GM12878 (cell line): ENCODE measurements around the gene CHRNB2. TPM values are rescaled to one million over a fixed set of nuclear protein-coding genes. Genes with fewer than 3 reads are reported as not detected.

Source experiments
- ATAC-seq: fragments of 200-7000 bp; cut with Tn5 transposase; 3 replicates; pipeline ENCODE4 v1.9.1; 2020; ENCODE audit warnings: mild to moderate bottlenecking, moderate library complexity
- BruUV-seq: library from RNA; stranded (reverse); fragments of 400-500 nt; replicated peaks from 2 replicates; lab custom pipeline; 2021; lab: Mats Ljungman, UMichigan
- CTCF ChIA-PET: fragments of 300-600 bp; sonication (Branson Sonifier 250); formaldehyde crosslinking; extraction: SDS; loops from one replicate; lab custom pipeline; 2021; ENCODE audit warnings: inconsistent platforms; lab: Yijun Ruan, JAX
- POLR2A ChIA-PET: fragments of 350-600 bp; formaldehyde crosslinking; extraction: SDS; loops from one replicate; lab custom pipeline; 2021; ENCODE audit warnings: inconsistent platforms; lab: Charles Lee
- RAD21 ChIA-PET: fragments of 300-600 bp; sonication (Branson Sonifier 250); formaldehyde crosslinking; loops from one replicate; lab custom pipeline; 2023; ENCODE audit warnings: antibody characterized with exemption; ENCODE audit not compliant: unreplicated experiment; lab: Charles Lee
- SMC1A ChIA-PET: fragments of 300-600 bp; sonication (Branson Sonifier 250); formaldehyde crosslinking; loops from one replicate; lab custom pipeline; 2023; ENCODE audit not compliant: unreplicated experiment, uncharacterized antibody; lab: Charles Lee
- DNase-seq: peaks from one replicate; pipeline ENCODE4 v3.0.0-alpha.2; 2011; ENCODE audit warnings: low read depth, low spot score
- FAIRE-seq: peaks from 3 replicates; lab custom pipeline; 2011; peaks lifted over from hg19 to GRCh38; lab: Jason Lieb, UNC
- H2AFZ ChIP-seq: 2 replicates; pipeline ENCODE4 v1.6.0; 2011; ENCODE audit warnings: low read depth, low read length, control low read depth; ENCODE audit not compliant: control insufficient read depth
- H3K27ac ChIP-seq: 2 replicates; pipeline ENCODE4 v1.5.1; 2011; ENCODE audit warnings: control low read depth; ENCODE audit not compliant: control insufficient read depth, insufficient read depth
- H3K27me3 ChIP-seq, 2 experiments: replicated peaks in 1 of 2; 2 replicates each; pipeline versions ENCODE4 v1.6.0 to v1.6.1; 2011; ENCODE audit warnings: low read length in 1 of 2; ENCODE audit not compliant: control insufficient read depth in 2 of 2, insufficient read depth in 2 of 2
- H3K36me3 ChIP-seq, 2 experiments: 2 replicates each; pipeline ENCODE4 v1.5.1; 2011; ENCODE audit warnings: low read length in 1 of 2; ENCODE audit not compliant: control insufficient read depth in 2 of 2, insufficient read depth in 2 of 2
- H3K4me1 ChIP-seq: 2 replicates; pipeline ENCODE4 v1.6.1; 2011; ENCODE audit warnings: mild to moderate bottlenecking, low read length, moderate library complexity, mixed read lengths; ENCODE audit not compliant: control insufficient read depth, insufficient read depth
- H3K4me2 ChIP-seq: 2 replicates; pipeline ENCODE4 v1.6.0; 2011; ENCODE audit warnings: control low read depth; ENCODE audit not compliant: control insufficient read depth, insufficient read depth
- H3K4me3 ChIP-seq: fragments of 200-600 bp; sonication (generic); 2 replicates; pipeline ENCODE4 v1.5.1; 2016
- H3K79me2 ChIP-seq: 2 replicates; pipeline ENCODE4 v1.6.0; 2011; ENCODE audit warnings: low read length; ENCODE audit not compliant: control insufficient read depth, insufficient read depth
- H3K9ac ChIP-seq: 2 replicates; pipeline ENCODE4 v1.8.0; 2011; ENCODE audit warnings: low read length, control low read depth, mixed read lengths; ENCODE audit not compliant: control insufficient read depth, insufficient read depth
- H3K9me3 ChIP-seq: replicated peaks from 3 replicates; pipeline ENCODE4 v1.5.1; 2011; ENCODE audit warnings: mild to moderate bottlenecking, low read length; ENCODE audit not compliant: control insufficient read depth, insufficient read depth
- H4K20me1 ChIP-seq: 2 replicates; pipeline ENCODE4 v1.6.0; 2011; ENCODE audit not compliant: control insufficient read depth, insufficient read depth
- ATF2 ChIP-seq: IDR thresholded peaks from 2 replicates; pipeline ENCODE4 v1.6.1; 2012; ENCODE audit warnings: low read length, inconsistent platforms
- ATF7 ChIP-seq: fragments of 450-650 bp; IDR thresholded peaks from 2 replicates; pipeline ENCODE4 v1.6.1; 2016; ENCODE audit warnings: low read depth, mild to moderate bottlenecking
- FOXM1 ChIP-seq: IDR thresholded peaks from 2 replicates; pipeline ENCODE4 v1.6.1; 2012; ENCODE audit warnings: low read depth, mild to moderate bottlenecking, inconsistent platforms, low read length, moderate library complexity
- MTA2 ChIP-seq: fragments of 450-650 bp; IDR thresholded peaks from 2 replicates; pipeline ENCODE4 v1.6.1; 2016; ENCODE audit warnings: low read depth, mild to moderate bottlenecking, moderate library complexity
- MTA3 ChIP-seq: IDR thresholded peaks from 2 replicates; pipeline ENCODE4 v1.6.1; 2012; ENCODE audit warnings: low read length, inconsistent platforms, borderline replicate concordance
- NBN ChIP-seq: fragments of 450-650 bp; IDR thresholded peaks from 2 replicates; pipeline ENCODE4 v1.6.1; 2016
- PAX8 ChIP-seq: fragments of 450-650 bp; IDR thresholded peaks from 2 replicates; pipeline ENCODE4 v1.6.1; 2017; ENCODE audit warnings: mild to moderate bottlenecking, moderate library complexity
- POLR2AphosphoS5 ChIP-seq: IDR thresholded peaks from 2 replicates; pipeline ENCODE4 v1.6.1; 2011; ENCODE audit warnings: mild to moderate bottlenecking, low read length, inconsistent platforms
- RAD21 ChIP-seq: IDR thresholded peaks from 2 replicates; pipeline ENCODE4 v1.6.1; 2011; ENCODE audit warnings: mild to moderate bottlenecking, low read depth, low read length, moderate library complexity; ENCODE audit not compliant: insufficient read depth
- RELB ChIP-seq: fragments of 450-650 bp; IDR thresholded peaks from 2 replicates; pipeline ENCODE4 v1.6.1; 2017; ENCODE audit warnings: low read depth, mild to moderate bottlenecking, moderate library complexity
- ZBTB40 ChIP-seq: fragments of 450-650 bp; IDR thresholded peaks from 2 replicates; pipeline ENCODE4 v1.6.1; 2016; ENCODE audit warnings: mild to moderate bottlenecking, moderate library complexity, borderline replicate concordance
- ZNF592 ChIP-seq: fragments of 450-650 bp; IDR thresholded peaks from 2 replicates; pipeline ENCODE4 v1.6.1; 2017; ENCODE audit warnings: mild to moderate bottlenecking, moderate library complexity
- WGBS: methylation state at CpG from one replicate; pipeline ENCODE4 v1.1.6; 2016; ENCODE audit warnings: low lambda C conversion rate; ENCODE audit not compliant: insufficient replicate concordance, insufficient coverage; ENCODE audit errors: missing lambda C conversion rate; 5-methylcytosine and 5-hydroxymethylcytosine counted together
- in situ Hi-C: fragments of 300-500 bp; cut with MboI; formaldehyde crosslinking; loops from 9 replicates; pipeline ENCODE4 v1.14.3; 2018; ENCODE audit warnings: mixed read lengths
- intact Hi-C: fragments of 100-400 bp; cut with micrococcal nuclease; formaldehyde crosslinking; loops from one replicate; pipeline ENCODE4 v1.14.2; 2022; ENCODE audit not compliant: unreplicated experiment
- polyA plus RNA-seq, 11 experiments: library from polyadenylated mRNA; depleted of rRNA in 4 of 11; unstranded in 6 of 11; stranded (reverse) in 5 of 11; fragments of >200 nt; fragmentation: Nextera tagmentation in 4 of 11; fragmentation: Illumina TruSeq in 1 of 11; extraction: Ambion mirVana in 4 of 11; extraction: Trizol in 1 of 11; gene quantifications; 1 replicate in 1 of 11; 2 replicates in 10 of 11; pipeline versions ENCODE4 v1.2.1 to v1.2.3, GENCODE V29; 2011 to 2016; ENCODE audit warnings: inconsistent platforms in 2 of 11, missing spikeins in 2 of 11, low read depth in 1 of 11
- total RNA-seq, 4 experiments: library from RNA; depleted of rRNA in 3 of 4; stranded (reverse); fragments of >200 nt in 3 of 4; fragmentation: Illumina TruSeq in 1 of 4; extraction: Trizol in 1 of 4; gene quantifications; 2 replicates each; pipeline versions ENCODE4 v1.2.1 to v1.2.3, GENCODE V29; 2013 to 2021

CHRNB2 gene
- total and polyA plus RNA-seq, 10 of the 15 experiments (the other 5 are each of a cell fraction or from before 2014, with no cell fraction given) = 0.01 to 0.11 (median 0.03) TPM; not detected in 6

GRCh38 chr1:154628121-154628405 lies 60.5 kb downstream of the CHRNB2 start:
- FAIRE-seq (no peak), ATAC-seq (peak; percentile 28), DNase-seq (no peak)
- no peaks in the 10 kb centered on the region for H3K9me3 ChIP-seq
- peak overlapping the region; percentile 99 for H2AFZ ChIP-seq
- H3K79me2 ChIP-seq = peaks cover 53% of the 10 kb centered on the region
- no peaks in the 10 kb centered on the region for H3K27me3 ChIP-seq
- H3K27ac ChIP-seq = peak overlapping the region; percentile 94
- WGBS = 4% methylated on average over 5 of the region's 5 CpGs
- H3K4me2 ChIP-seq = peak overlapping the region; percentile 84
- no peaks in the 10 kb centered on the region for H4K20me1 ChIP-seq
- ChIA-PET POLR2A (interaction anchor here (0.8 to 2.3 kb wide), 3 partner anchors 19 to 343 kb away, joined by 3 to 12 read pairs (median 3); partner anchors contain the start of gene ADAR), SMC1A (interaction anchor here (0.6 to 1.8 kb wide), 6 partner anchors 18 to 784 kb away, joined by 3 to 7 read pairs (median 4); partner anchors contain the start of gene ADAR), CTCF (interaction anchor here (0.6 to 1.7 kb wide), 5 partner anchors 24 to 316 kb away, joined by 3 to 11 read pairs (median 3); no protein-coding TSS in a partner anchor), RAD21 (interaction anchor here (1.0 to 1.2 kb wide), 2 partner anchors 21 to 68 kb away, joined by 3 read pairs; no protein-coding TSS in a partner anchor)
- peak overlapping the region; percentile 91 for H3K9ac ChIP-seq
- peak overlapping the region; percentile 82 for H3K4me3 ChIP-seq
- in situ Hi-C loops (no loop called here), intact Hi-C loops (no loop called here)
- BruUV-seq = TSS peak; percentile 98
- H3K4me1 ChIP-seq = peaks cover 3% of the 10 kb centered on the region; the same call in 1 of the 2 replicates
- H3K36me3 ChIP-seq = peaks cover 0 to 3% of the 10 kb centered on the region in 2 experiments; a peak in 1 of 4 replicates
- no peak for TF ChIP-seq POLR2AphosphoS5
- TF ChIP-seq ZNF592 = no peak
- peak; percentile 84; the same call in 1 of the 2 replicates for TF ChIP-seq PAX8
- peak; percentile 6; the same call in 1 of the 2 replicates for TF ChIP-seq NBN
- TF ChIP-seq MTA2 = 0 out of 2 replicates have a peak, but pooled peaks have one; percentile 16
- TF ChIP-seq ATF2 = 0 out of 2 replicates have a peak, but pooled peaks have one; percentile 50
- no peak for TF ChIP-seq RAD21
- TF ChIP-seq FOXM1 = no peak
- peak; percentile 27; the same call in 1 of the 2 replicates for TF ChIP-seq ATF7
- 0 out of 2 replicates have a peak, but pooled peaks have one; percentile 34 for TF ChIP-seq ZBTB40
- TF ChIP-seq MTA3 = peak; percentile 81; the same call in 1 of the 2 replicates
- peak; percentile 65; the same call in 1 of the 2 replicates for TF ChIP-seq RELB
